ENCODE data around the gene ATG10. TPM values are rescaled to one million over a fixed set of nuclear protein-coding genes. Genes with fewer than 3 reads are reported as not detected.
A peak's percentile ranks its signal among the peaks of the same experiment; 100 is the strongest.
"Not testable (repeated sequence)": the region's sequence is repeated elsewhere in the genome, so short reads cannot be mapped to it uniquely, and the experiment has no call there.

ATG10 gene
- total RNA-seq, 1 donor from 2014 or later: 7.3 TPM

DNA sequence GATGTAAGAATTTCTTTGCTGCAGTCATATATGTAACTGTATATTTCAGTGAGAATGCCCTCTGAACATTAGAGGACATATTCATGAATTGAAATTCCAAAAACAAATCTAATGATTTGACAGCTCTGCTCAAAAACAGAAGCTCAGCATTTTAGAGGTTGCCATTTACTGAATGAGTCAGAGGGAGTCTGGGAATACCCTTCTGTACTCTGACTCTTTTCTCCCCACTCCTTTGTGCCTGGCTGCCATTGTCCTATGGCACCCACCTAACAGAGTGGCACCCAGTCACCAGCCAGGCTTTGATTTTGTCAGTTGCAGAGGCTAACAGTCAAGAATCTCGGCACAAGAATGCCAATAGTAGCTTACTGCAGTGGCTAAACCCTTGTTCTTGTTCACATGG lies 133.6 kb downstream of the ATG10 start:
- intact Hi-C loops (cut with DNase I): no loop called here

DNA sequence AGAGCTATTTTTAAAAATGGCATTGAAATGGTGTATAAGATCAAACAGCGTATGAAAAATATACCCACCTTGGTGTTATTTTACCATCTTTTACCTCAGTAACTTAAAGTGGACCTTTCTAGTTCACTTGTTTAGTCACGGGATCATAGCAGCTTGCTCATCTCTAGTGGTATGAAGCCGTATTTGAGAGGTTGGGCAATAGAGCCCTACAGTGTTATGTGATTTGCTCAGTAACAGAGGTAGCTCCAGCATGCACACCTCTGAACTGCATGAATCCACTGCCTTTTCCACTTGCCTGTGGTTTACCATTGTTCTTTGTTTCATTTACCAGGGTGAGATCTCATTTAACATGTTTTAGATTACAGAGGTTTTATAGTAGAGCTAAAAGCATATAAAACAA lies 134.4 kb downstream of the ATG10 start:
- DNase-seq (ENCODE audit: low spot score) (no peak), ATAC-seq (peak; percentile 82)
- intact Hi-C loops (cut with DNase I): no loop called here

More for the DNA sequence above, 133.6 kb downstream of the ATG10 start:
- ATAC-seq (peak; percentile 28), DNase-seq (ENCODE audit: low spot score) (no peak)

DNA sequence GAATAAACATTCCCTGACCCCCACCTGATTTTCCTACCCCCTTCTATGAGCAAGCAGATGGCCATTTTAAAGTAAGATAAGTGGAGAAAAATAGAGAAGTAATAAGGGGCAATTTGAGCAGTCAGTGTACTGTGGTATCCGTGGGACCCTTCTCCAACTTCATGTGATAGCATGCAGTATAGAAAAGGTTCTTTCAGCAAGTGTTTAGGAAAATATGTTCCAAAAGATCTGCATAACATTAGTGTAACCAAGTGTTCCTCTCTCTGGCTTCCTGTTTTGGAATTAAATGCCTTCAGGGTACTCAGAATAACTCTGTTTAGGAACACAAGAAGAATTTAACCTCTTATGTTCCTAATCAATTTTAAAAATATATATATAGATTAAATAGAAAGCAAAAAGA lies 134.9 kb downstream of the ATG10 start:
- ATAC-seq (peak; percentile 46), DNase-seq (ENCODE audit: low spot score) (no peak)
- intact Hi-C loops (cut with DNase I): no loop called here

DNA sequence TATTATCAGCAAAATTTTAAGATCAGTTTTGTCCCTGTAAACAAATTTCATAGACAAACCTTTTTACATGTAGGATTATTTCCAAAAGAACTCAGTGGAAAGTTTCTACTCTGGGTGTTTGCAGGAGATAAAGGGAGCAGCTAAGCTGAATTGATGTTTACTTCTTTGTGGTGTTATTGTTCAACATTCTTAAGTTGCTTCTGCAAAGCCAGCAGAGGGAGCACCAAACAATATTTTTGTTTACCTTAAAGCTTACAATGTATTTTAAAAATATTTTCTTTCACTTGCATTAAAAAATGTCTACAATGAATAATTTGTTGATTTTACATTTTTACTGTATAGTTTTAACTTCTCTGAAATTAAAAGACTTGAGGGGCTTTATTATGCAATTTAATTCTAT lies 135.4 kb downstream of the ATG10 start:
- no peak for ATAC-seq
- no peak for DNase-seq (ENCODE audit: low spot score)
- intact Hi-C loops (cut with DNase I): no loop called here

DNA sequence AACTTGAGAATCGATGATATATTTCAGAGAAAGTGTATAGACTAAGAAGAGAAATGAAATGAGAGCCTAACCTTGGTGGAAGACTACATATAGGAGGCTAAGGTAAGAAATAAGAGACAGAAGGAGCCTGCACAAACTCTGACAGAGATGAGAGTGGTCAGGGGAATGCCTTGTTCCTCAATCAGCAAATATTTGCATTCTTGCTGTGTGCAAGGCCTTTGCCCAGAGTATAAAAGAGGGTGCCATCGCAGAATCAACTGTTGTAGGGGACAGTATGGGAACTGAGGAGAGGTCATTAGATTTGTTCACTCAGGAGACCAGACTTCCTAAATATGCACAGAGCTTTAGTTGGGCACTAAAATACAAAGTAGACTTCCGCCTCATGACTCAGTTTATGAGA lies 137.2 kb downstream of the ATG10 start:
- DNase-seq (ENCODE audit: low spot score) (no peak), ATAC-seq (no peak)
- intact Hi-C loops (cut with DNase I): no loop called here

DNA sequence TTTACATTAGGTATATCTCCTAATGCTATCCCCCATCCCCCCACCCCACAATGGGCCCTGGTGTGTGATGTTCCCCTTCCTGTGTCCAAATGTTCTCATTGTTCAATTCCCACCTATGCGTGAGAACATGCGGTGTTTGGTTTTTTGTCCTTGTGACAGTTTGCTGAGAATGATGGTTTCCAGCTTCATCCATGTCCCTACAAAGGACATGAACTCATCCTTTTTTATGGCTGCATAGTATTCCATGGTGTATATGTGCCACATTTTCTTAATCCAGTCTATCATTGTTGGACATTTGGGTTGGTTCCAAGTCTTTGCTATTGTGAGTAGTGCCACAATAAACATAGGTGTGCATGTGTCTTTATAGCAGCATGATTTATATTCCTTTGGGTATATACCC lies 138.1 kb downstream of the ATG10 start:
- DNase-seq (ENCODE audit: low spot score); ATAC-seq; intact Hi-C loops (cut with DNase I): not testable (repeated sequence)

DNA sequence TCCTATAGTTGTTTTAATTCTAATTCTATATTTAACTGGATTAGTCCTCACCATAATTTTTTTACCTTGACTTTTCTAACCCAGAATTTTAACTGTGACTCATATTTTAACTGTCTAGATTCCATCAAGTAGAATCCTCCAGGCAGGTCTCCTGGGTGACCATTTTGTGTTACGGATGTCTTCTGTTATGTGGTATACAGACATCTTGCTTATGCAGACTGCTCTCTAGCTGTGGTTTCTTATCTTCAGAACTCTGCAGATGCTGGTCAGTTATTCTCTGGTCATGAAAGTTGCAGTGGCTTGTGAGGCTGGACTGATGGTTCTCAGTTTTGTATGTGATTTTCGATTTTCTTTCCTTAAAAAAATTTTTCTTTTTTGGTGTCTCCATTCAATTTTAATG lies 139.4 kb downstream of the ATG10 start:
- intact Hi-C loops (cut with DNase I): no loop called here
- no peak for ATAC-seq
- DNase-seq (ENCODE audit: low spot score): no peak

DNA sequence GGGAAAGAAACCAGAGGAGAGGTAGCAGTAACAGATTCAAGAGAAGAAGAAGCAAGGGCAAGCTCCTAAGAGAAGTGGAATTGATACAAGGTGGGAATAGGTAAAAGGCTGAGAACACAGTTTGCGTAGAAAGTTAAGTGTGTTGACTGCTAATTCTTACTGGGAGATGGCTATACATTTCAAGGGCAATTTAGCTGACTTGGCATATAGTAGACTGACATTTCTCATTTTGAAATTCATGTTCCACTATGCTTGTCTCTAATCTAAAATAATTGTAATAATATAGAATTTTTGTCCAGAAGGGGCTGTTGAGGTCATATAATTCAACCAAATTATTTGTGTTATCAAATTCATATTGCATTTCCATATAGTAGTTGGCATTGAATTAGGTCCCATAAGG lies 144.0 kb downstream of the ATG10 start:
- intact Hi-C loops (cut with DNase I): no loop called here

DNA sequence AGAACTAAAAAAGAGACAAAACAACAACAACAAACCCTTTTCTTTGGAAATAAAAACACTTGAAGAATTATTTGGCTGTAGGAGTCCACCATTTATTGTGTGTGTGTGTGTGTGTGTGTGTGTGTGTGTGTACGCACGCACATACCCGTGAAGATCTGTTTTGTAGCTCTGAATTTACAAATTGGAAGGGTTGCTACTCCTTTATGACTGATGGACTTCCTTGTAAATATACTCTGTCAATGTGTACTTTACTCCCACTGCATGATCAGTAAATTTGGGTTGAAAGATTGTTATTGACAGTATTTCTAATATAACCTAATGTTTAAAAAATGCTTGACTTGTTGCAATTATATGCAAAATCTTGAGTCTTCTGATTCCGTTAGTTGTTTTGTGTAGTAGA lies 148.1 kb downstream of the ATG10 start:
- intact Hi-C loops (cut with DNase I): no loop called here
- DNase-seq (ENCODE audit: low spot score): no peak
- ATAC-seq: no peak

More for the DNA sequence above, 144.0 kb downstream of the ATG10 start:
- ATAC-seq (no peak), DNase-seq (ENCODE audit: low spot score) (no peak)

DNA sequence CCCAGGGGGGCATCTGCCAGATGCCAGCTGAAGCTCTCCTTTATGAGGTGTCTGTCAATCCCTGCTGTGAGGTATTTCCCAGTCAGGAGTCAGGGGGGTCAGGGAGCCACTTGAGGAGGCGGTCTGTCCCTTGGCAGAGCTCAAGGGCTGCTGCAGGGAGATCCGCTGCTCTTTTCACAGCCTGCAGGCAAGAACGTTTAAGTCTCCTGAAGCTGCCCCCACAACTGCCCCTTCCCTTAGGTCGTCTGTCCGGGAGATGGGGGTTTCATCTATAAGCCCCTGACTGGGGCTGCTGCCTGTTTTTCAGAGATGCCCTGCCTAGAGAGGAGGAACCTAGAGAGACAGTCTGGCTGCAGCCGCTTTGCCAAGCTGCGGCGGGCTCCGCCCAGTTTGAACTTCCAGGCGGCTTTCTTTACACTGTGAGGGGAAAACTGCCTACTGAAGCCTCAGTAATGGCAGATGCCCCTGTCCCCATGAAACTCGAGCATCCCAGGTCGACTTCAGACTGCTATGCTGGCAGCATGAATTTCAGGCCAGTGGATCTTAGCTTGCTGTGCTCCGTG lies 158.0 kb downstream of the ATG10 start:
- intact Hi-C loops (cut with DNase I): no loop called here
- no peak for DNase-seq (ENCODE audit: low spot score)

DNA sequence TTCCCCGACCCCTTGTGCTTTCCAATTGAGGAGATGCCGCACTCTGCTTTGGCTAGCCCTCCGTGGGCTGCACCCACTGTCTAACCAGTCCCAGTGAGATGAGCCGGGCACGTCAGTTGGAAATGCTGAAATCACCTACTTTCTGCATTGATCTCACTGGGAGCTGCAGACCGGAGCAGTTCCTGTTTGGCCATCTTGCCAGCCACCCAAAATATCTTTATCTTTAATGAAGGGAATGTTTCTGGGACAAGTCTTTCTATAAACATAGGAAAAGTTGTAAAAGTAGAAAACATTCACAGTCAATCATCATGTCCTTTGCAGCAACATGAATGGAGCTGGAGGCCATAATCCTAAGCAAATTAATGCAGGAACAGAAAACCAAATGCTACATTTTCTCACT lies 158.8 kb downstream of the ATG10 start:
- intact Hi-C loops (cut with DNase I): no loop called here
- no peak for ATAC-seq
- no peak for DNase-seq (ENCODE audit: low spot score)

More for the DNA sequence above, 158.0 kb downstream of the ATG10 start:
- ATAC-seq: no peak

DNA sequence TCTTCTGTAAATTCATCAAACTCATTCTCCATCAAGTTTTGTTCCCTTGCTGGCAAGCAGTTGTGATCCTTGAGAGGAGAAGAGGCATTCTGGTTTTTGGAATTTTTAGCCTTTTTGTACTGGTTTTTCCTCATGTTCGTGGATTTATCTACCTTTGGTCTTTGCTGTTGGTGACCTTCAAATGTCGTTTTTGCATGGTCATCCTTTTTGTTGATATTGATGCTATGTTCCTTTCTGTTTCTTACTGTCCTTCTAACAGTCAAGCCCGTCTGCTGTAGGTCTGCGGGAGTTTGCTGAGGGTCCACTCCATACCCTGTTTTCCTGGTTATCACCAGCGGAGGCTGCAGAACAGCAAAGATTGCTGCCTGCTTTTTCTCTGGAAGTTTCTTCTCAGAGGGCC lies 165.4 kb downstream of the ATG10 start:
- DNase-seq (ENCODE audit: low spot score) (no peak), ATAC-seq (no peak)
- intact Hi-C loops (cut with DNase I): no loop called here

DNA sequence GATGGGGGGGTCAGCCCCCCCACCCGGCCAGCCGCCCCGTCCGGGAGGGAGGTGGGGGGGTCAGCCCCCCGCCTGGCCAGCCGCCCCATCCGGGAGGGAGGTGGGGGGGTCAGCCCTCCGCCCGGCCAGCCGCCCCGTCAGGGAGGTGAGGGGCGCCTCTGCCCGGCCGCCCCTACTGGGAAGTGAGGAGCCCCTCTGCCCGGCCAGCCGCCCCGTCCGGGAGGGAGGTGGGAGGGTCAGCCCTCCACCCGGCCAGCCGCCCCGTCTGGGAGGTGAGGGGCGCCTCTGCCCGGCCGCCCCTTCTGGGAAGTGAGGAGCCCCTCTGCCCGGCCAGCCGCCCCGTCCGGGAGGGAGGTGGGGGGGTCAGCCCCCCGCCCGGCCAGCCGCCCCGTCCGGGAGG lies 168.0 kb downstream of the ATG10 start:
- intact Hi-C loops (cut with DNase I); ATAC-seq; DNase-seq (ENCODE audit: low spot score): not testable (repeated sequence)

DNA sequence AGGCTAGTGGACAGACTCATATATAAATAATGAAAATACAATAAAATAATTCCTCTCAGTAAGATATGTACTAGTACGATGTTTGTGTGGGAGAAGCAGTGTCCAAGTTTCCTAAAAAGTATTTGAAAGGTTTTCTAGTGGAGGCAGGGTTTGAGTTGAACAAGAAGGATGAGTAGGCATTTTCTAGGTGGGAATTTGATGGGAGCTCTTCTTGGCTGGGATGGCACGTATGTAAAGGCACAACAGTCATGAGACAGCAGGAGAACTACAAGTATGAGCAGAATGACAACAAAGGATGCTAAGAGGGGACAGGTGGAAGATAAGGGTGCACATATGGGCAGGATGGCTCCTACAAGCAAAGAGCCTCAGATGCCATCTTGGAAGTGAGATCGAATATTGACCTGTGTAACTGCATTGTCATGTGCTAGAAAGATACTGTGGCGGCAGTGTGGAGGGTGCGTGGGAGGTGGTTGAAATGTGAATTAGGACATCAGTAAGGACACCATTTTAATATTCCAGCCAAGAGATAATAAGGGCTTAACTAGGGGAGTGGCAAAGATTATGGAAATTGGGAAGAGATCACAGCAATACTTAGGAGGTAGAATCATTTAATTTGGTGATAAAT lies 170.5 kb downstream of the ATG10 start:
- no peak for ATAC-seq
- intact Hi-C loops (cut with DNase I): no loop called here

DNA sequence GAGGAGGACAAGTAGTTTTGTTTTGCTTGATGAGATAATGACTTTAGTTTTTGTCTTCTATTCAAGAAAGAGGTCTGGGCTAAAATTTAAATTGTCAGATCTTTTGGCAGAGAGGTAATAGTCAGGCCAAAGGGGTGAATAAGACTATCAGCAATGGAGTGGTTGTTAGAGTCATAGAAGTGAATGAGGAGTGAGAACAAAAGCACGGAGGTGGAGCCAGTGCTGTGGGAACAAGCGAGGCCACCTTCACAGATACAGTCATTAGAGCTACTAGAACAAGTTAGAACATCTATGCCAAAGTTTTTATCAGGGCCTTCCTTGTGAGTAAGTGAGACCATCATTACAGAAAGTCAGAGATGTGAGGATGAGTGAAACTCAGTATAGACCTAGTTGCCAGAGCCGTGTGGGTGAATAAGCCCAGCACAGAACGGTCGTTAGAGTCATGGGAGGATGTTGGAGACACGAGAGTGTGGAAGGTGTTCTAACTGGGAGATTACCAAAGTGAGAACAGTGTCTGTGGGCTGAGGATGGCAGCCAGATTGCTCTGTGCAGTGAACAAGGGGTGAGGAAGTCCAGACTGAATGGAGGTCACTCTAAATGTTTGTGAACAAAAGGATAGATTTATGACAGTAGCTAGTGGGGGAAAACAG lies 171.2 kb downstream of the ATG10 start:
- no peak for ATAC-seq
- intact Hi-C loops (cut with DNase I): no loop called here
- DNase-seq (ENCODE audit: low spot score): no peak

More for the DNA sequence above, 170.5 kb downstream of the ATG10 start:
- DNase-seq (ENCODE audit: low spot score): no peak

DNA sequence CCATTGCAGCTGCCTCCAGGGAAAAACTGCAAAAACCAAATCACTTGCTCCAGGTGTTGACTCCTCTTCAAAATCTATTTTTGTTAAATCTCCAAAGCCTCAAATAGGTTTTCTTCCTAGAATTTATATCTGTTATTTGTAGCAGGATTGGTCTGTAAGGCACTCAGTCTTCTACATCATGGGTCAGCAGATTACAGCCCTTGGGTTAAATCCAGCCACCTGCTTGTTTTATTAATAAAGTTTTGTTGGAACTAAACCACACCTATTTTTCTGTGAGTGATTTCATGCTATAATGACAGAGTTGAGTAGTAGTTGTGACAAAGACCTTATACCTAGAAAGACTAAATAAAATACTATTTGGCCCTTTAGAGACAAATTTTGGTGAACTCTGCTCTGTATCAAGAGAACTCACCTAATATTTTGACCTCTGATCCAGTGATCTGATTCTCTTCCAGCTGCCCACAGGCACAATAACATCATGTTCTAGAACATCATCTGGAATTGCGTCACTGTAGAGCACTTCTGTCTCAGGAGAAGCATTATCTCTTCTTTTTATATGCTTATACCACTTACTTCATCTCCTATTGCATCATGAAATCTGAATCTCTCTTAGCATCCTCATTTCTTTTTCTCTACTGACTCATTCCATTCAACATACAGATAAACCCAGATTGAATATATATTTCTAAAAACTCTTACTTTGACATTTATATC lies 176.2 kb downstream of the ATG10 start:
- DNase-seq (ENCODE audit: low spot score) (no peak), ATAC-seq (peak; percentile 98)
- intact Hi-C loops (cut with DNase I): no loop called here

DNA sequence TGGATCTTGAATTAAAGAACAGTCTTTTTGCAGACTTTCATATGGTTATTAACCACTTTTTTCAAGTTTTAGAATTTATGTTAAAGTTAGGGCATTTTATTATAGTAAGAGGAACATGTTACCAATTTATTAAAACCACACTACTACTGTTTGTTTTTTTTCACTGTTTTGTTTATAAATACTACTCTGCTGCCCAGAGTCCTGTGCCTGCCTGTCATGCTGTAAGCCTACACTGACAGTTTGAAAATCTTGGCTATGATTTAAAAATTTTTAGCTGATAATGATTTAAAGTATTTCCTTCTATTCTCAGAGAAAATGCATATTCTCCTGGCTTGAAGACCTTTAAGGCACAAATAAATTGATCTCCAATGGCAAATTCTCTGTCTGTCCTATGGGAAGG lies 177.6 kb downstream of the ATG10 start:
- ATAC-seq (no peak), DNase-seq (ENCODE audit: low spot score) (no peak)
- intact Hi-C loops (cut with DNase I): no loop called here

DNA sequence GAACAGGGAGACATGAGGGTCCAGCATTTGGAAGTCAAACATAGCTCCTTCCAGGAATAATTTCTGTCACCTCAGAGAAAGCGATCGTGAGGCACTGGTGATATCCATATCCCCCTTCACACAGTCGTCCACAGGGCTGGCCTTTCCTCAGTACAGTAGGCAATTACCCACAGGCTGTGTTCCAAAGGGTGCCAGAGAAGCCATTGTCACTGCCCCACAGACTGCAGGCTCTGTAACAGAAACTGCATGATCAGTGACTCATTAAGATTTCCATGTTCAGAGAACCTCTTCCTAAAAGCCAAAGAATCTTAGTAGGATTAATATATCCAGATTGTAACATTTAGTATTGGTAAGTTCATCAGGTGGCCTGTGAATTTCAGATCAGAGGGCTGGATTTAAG lies 178.7 kb downstream of the ATG10 start:
- ATAC-seq (no peak), DNase-seq (ENCODE audit: low spot score) (no peak)
- intact Hi-C loops (cut with DNase I): no loop called here

DNA sequence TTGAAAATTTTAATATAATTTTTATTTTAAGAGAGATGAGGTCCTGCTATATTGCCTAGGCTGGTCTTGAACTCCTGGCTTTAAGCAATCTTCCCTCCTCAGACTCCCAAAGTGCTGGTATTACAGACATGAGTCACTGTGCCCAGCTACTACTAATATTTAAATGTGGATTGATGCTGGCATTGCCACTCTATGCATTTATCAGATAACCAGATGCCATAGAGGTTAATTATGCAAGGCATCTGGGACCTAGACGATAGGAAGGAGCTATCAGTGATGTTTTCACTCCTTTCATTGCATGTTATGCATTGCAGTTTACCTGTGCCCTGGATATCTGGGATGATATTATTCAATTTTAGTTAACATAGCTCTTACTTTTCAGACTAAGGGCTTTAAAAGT lies 179.4 kb downstream of the ATG10 start:
- intact Hi-C loops (cut with DNase I): no loop called here
- ATAC-seq (no peak), DNase-seq (ENCODE audit: low spot score) (no peak)

DNA sequence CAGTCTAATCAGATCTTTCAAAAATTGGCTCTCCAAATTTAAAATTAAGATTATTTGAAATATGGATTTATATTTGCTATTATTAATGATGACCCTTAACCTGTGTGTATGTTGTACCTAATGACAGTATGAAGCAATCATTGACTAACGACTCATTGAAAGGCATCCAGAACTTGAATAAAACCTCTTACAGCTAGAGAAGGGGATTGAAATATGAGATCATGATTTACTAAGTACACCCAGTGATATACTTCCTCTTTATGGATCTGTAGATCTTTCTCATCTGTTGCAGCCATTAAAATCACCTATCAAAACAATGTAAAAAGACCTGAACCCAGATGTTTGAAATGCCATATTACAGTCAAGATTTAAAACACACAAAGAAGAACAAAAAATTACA lies 179.8 kb downstream of the ATG10 start:
- ATAC-seq (no peak), DNase-seq (ENCODE audit: low spot score) (no peak)
- intact Hi-C loops (cut with DNase I): no loop called here

Data from sciatic nerve (tissue), 2 donors.